ENCODE measurements around the gene RBM34. TPM values are rescaled to one million over a fixed set of nuclear protein-coding genes. Genes with fewer than 3 reads are reported as not detected.
A peak's percentile ranks its signal among the peaks of the same experiment; 100 is the strongest.
"Not testable (repeated sequence)": the region's sequence is repeated elsewhere in the genome, so short reads cannot be mapped to it uniquely, and the experiment has no call there.

The RBM34 gene
- total and polyA plus RNA-seq, 3 donors from 2014 or later, result 48.0 to 62.3 (median 61.9) TPM

- intact Hi-C loops (cut with DNase I; ENCODE audit: low total_unique reads), result no loop called here
- no peak for DNase-seq
- no peaks in the 10 kb centered on the region for H3K4me1 ChIP-seq
- no peaks in the 10 kb centered on the region for H3K27me3 ChIP-seq
- no peak overlapping the region for H3K4me3 ChIP-seq
- no peaks in the 10 kb centered on the region for H3K9me3 ChIP-seq
- 92 to 95% methylated on average over 1 of the region's 1 CpG for WGBS, 2 donors
- H3K36me3 ChIP-seq (ENCODE audit: low read depth, missing control alignments), result no peaks in the 10 kb centered on the region
- no peak overlapping the region for H3K27ac ChIP-seq
- no peak for TF ChIP-seq CTCF (IDR thresholded peaks at IDR 0.05)
- TF ChIP-seq POLR2A (IDR thresholded peaks at IDR 0.05), result no peak
These were observed 42.4 kb upstream of the RBM34 start for GRCh38 chr1:235203428-235203827.

DNA sequence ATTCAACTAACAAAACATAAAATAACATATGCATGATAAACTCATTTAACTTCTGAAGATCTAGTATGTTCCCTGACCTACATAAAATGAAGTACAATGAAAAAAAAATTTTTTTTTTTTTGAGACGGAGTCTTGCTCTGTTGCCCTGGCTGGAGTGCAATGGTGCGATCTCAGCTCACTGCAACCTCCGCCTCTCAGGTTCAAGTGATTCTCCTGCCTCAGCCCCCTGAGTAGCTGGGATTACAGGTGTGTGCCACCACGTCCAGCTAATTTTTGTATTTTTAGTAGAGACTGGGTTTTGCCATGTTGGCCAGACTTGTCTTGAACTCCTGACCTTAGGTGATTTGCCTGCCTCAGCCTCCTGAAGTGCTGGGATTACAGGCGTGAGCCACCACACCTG is 41.4 kb upstream of the RBM34 start:
- H3K9me3 ChIP-seq; DNase-seq; H3K27ac ChIP-seq; H3K36me3 ChIP-seq (ENCODE audit: low read depth, missing control alignments); H3K27me3 ChIP-seq; H3K4me3 ChIP-seq; intact Hi-C loops (cut with DNase I; ENCODE audit: low total_unique reads); H3K4me1 ChIP-seq: not testable (repeated sequence)
- WGBS, 2 donors, result 90 to 92% methylated on average over 5 of the region's 5 CpGs

DNA sequence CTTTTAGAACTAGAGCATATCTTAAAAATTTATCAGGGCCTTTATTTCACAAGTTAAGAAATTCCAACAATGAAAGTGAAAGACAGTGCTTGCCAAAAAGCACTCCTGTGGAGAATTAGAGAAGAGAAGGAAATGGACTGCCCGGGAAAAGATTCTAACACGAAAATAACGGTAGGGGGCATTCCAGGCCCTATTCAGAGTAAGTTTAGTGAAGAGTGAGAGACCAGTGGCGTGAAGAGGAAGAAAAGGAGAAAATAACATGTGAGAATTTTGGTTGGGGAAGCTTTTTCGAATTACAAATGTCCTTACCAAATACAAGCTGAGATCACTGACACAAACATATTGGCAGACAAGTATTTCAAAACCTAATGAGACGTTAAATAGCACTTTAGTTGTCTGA is 38.4 kb upstream of the RBM34 start:
- 42 to 48% methylated on average over 6 of the region's 6 CpGs for WGBS, 2 donors
- Histone ChIP-seq H3K9me3 (no peaks in the 10 kb centered on the region), H3K27me3 (no peaks in the 10 kb centered on the region), H3K4me1 (no peaks in the 10 kb centered on the region), H3K4me3 (no peak overlapping the region), H3K36me3 (ENCODE audit: low read depth, missing control alignments) (no peaks in the 10 kb centered on the region), H3K27ac (no peak overlapping the region)
- intact Hi-C loops (cut with DNase I; ENCODE audit: low total_unique reads), result no loop called here
- no peak for DNase-seq
- no peak for TF ChIP-seq POLR2A (IDR thresholded peaks at IDR 0.05)
- peak in 1 of 3 experiments; percentile 11 for TF ChIP-seq CTCF (IDR thresholded peaks at IDR 0.05)

DNA sequence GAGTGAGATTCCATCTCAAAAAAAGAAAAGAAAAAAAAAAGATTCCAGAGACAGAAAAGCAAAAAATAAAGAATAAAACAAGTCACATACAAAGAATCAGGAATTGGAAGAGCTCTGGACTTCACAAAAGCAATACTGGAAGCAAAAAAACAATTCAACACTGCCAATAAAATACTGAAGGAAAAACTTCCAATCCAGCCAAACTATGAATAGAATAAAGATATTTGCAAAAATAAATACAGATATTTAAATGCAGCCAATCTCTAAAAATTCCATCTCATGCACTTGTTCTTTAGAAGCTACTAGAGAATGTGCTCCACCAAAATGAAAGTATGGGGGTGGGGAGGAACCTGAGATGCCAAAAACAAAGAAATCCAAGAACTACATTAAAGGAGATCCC is 29.4 kb upstream of the RBM34 start:
- H3K9me3 ChIP-seq, result no peaks in the 10 kb centered on the region
- H3K4me3 ChIP-seq, result no peak overlapping the region
- no peaks in the 10 kb centered on the region for H3K36me3 ChIP-seq (ENCODE audit: low read depth, missing control alignments)
- no peaks in the 10 kb centered on the region for H3K27me3 ChIP-seq
- DNase-seq, result no peak
- TF ChIP-seq POLR2A (IDR thresholded peaks at IDR 0.05) (no peak), CTCF (IDR thresholded peaks at IDR 0.05) (no peak)
- intact Hi-C loops (cut with DNase I; ENCODE audit: low total_unique reads), result no loop called here
- no peaks in the 10 kb centered on the region for H3K4me1 ChIP-seq
- H3K27ac ChIP-seq, result no peak overlapping the region

- DNase-seq, result no peak
- Histone ChIP-seq H3K36me3 (ENCODE audit: low read depth, missing control alignments) (no peaks in the 10 kb centered on the region), H3K4me3 (no peak overlapping the region), H3K27me3 (no peaks in the 10 kb centered on the region), H3K9me3 (no peaks in the 10 kb centered on the region), H3K27ac (no peak overlapping the region), H3K4me1 (no peaks in the 10 kb centered on the region)
- TF ChIP-seq POLR2A (IDR thresholded peaks at IDR 0.05) (no peak), CTCF (IDR thresholded peaks at IDR 0.05) (no peak)
- intact Hi-C loops (cut with DNase I; ENCODE audit: low total_unique reads), result no loop called here
- 90 to 94% methylated on average over 4 of the region's 4 CpGs for whole genome bisulfite sequencing, 2 donors
These were observed 26.3 kb upstream of the RBM34 start for GRCh38 chr1:235187316-235187715.

All from testis (tissue), 3 donors.